HCT116 (cell line): ENCODE results near the gene TTLL5. TPM values are rescaled to one million over a fixed set of nuclear protein-coding genes. Genes with fewer than 3 reads are reported as not detected.

Experiments
- ATAC-seq: fragments of 200-7000 bp; cut with Tn5 transposase; 2 replicates; pipeline ENCODE4 v1.9.1; 2020; ENCODE audit warnings: mild to moderate bottlenecking, moderate library complexity
- BruUV-seq: library from RNA; stranded (reverse); fragments of 400-500 nt; replicated peaks from 2 replicates; lab custom pipeline; 2021; lab: Mats Ljungman, UMichigan
- CTCF ChIA-PET: fragments of 300-600 bp; sonication (Branson Sonifier 250); formaldehyde crosslinking; loops from one replicate; lab custom pipeline; 2021; ENCODE audit warnings: antibody characterized with exemption; lab: Charles Lee
- POLR2A ChIA-PET: fragments of 300-600, 350-600 bp; sonication (Branson Sonifier 250); formaldehyde crosslinking; loops from one replicate; lab custom pipeline; 2021; ENCODE audit warnings: antibody characterized with exemption; lab: Charles Lee
- RAD21 ChIA-PET, 2 experiments: fragments of 300-600 bp; sonication (Branson Sonifier 250); formaldehyde crosslinking; loops; one replicate each; lab custom pipeline; 2023; ENCODE audit warnings: low total read pairs in 2 of 2; ENCODE audit not compliant: uncharacterized antibody in 2 of 2, unreplicated experiment in 2 of 2, low non-redundant PET in 1 of 2; lab: Charles Lee
- DNase-seq: peaks from one replicate; pipeline ENCODE4 v3.0.0-alpha.2; 2010; ENCODE audit warnings: low read depth, low spot score
- H2AFZ ChIP-seq: fragments of 200-600 bp; shearing (Covaris generic), sonication (generic); 2 replicates; pipeline ENCODE4 v1.6.1; 2017; ENCODE audit warnings: low read depth, mixed run types, mixed read lengths, antibody characterized with exemption, low read length; ENCODE audit not compliant: poor library complexity, severe bottlenecking
- H3K27ac ChIP-seq: 2 replicates; pipeline ENCODE4 v1.5.1; 2012; ENCODE audit warnings: low read depth, low read length
- H3K27me3 ChIP-seq: fragments of 200-600 bp; sonication (generic); 2 replicates; pipeline ENCODE4 v1.6.1; 2016; ENCODE audit warnings: mixed run types, low read length, mixed read lengths; ENCODE audit not compliant: insufficient read depth
- H3K36me3 ChIP-seq, 2 experiments: fragments of 200-500 bp in 1 of 2; fragments of 200-600 bp in 1 of 2; sonication (Bioruptor generic) in 1 of 2; sonication (generic) in 1 of 2; 2 replicates each; pipeline versions ENCODE4 v1.5.1 to v1.6.1; 2014 to 2016; ENCODE audit warnings: low read length in 2 of 2, inconsistent platforms in 1 of 2, mixed read lengths in 1 of 2, mixed run types in 1 of 2; ENCODE audit not compliant: insufficient read depth in 2 of 2, control insufficient read depth in 1 of 2
- H3K4me1 ChIP-seq, 2 experiments: fragments of 200-600 bp in 1 of 2; sonication (generic) in 1 of 2; 2 replicates each; pipeline versions ENCODE4 v1.5.1 to v1.6.1; 2012 to 2017; ENCODE audit warnings: low read length in 2 of 2, inconsistent platforms in 1 of 2, mild to moderate bottlenecking in 1 of 2, mixed read lengths in 1 of 2, mixed run types in 1 of 2, moderate library complexity in 1 of 2; ENCODE audit not compliant: insufficient read depth in 2 of 2, control insufficient read depth in 1 of 2
- H3K4me2 ChIP-seq: fragments of 200-600 bp; sonication (generic); 2 replicates; pipeline ENCODE4 v1.6.1; 2017; ENCODE audit warnings: mixed run types, low read length, mixed read lengths
- H3K4me3 ChIP-seq, 2 experiments: fragments of 200-600 bp in 1 of 2; sonication (generic) in 1 of 2; replicated peaks in 1 of 2; 2 replicates each; pipeline ENCODE4 v1.5.1; 2011 to 2016; ENCODE audit warnings: low read length in 2 of 2, control low read depth in 1 of 2, low read depth in 1 of 2, mild to moderate bottlenecking in 1 of 2, mixed read lengths in 1 of 2, mixed run types in 1 of 2
- H3K79me2 ChIP-seq: fragments of 200-600 bp; sonication (generic); 2 replicates; pipeline ENCODE4 v1.6.1; 2017; ENCODE audit warnings: mild to moderate bottlenecking, mixed run types, low read length, moderate library complexity, mixed read lengths; ENCODE audit not compliant: insufficient read depth
- H3K9ac ChIP-seq: fragments of 200-600 bp; sonication (generic); 2 replicates; pipeline ENCODE4 v1.6.1; 2016; ENCODE audit warnings: low read length, mixed read lengths
- H3K9me2 ChIP-seq: fragments of 200-600 bp; sonication (generic), shearing (Covaris generic); 2 replicates; pipeline ENCODE4 v1.6.1; 2017; ENCODE audit warnings: mixed run types, mild to moderate bottlenecking, moderate library complexity; ENCODE audit not compliant: insufficient read depth
- H3K9me3 ChIP-seq, 2 experiments: fragments of 200-500 bp in 1 of 2; fragments of 200-600 bp in 1 of 2; sonication (Bioruptor generic) in 1 of 2; sonication (generic) in 1 of 2; 2 replicates each; pipeline ENCODE4 v1.6.1; 2014 to 2017; ENCODE audit warnings: low read length in 2 of 2, mixed read lengths in 2 of 2, inconsistent platforms in 1 of 2, low read depth in 1 of 2, mild to moderate bottlenecking in 1 of 2, mixed run types in 1 of 2, moderate library complexity in 1 of 2; ENCODE audit not compliant: control insufficient read depth in 1 of 2, insufficient read depth in 1 of 2
- H4K20me1 ChIP-seq: fragments of 200-600 bp; sonication (generic), shearing (Covaris generic); 2 replicates; pipeline ENCODE4 v1.6.1; 2017; ENCODE audit warnings: mixed run types, mild to moderate bottlenecking, moderate library complexity; ENCODE audit not compliant: insufficient read depth
- ATF3 ChIP-seq: IDR thresholded peaks from 2 replicates; pipeline ENCODE4 v1.6.1; 2012
- CBX3 ChIP-seq: IDR thresholded peaks from 2 replicates; pipeline ENCODE4 v1.6.1; 2012; ENCODE audit warnings: low read depth
- EGR1 ChIP-seq: IDR thresholded peaks from 2 replicates; pipeline ENCODE4 v1.6.1; 2012; ENCODE audit warnings: low read depth
- ELF1 ChIP-seq: IDR thresholded peaks from 2 replicates; pipeline ENCODE4 v1.6.1; 2012; ENCODE audit warnings: low read depth, borderline replicate concordance
- EZH2phosphoT487 ChIP-seq: fragments of 200-600 bp; IDR thresholded peaks from 2 replicates; pipeline ENCODE4 v1.6.1; 2018; ENCODE audit warnings: antibody characterized with exemption, borderline replicate concordance
- FOSL1 ChIP-seq: IDR thresholded peaks from 2 replicates; pipeline ENCODE4 v1.6.1; 2012; ENCODE audit warnings: low read depth
- JUND ChIP-seq: IDR thresholded peaks from 2 replicates; pipeline ENCODE4 v1.6.1; 2012
- MAX ChIP-seq: IDR thresholded peaks from 2 replicates; pipeline ENCODE4 v1.6.1; 2012
- POLR2AphosphoS5 ChIP-seq: IDR thresholded peaks from 2 replicates; pipeline ENCODE4 v1.6.1; 2011; ENCODE audit warnings: mild to moderate bottlenecking, low read depth, low read length, moderate library complexity
- RAD21 ChIP-seq: IDR thresholded peaks from 2 replicates; pipeline ENCODE4 v1.6.1; 2012; ENCODE audit warnings: low read depth, mild to moderate bottlenecking
- REST ChIP-seq: IDR thresholded peaks from 2 replicates; pipeline ENCODE4 v1.6.1; 2012; ENCODE audit warnings: low read depth
- SIN3A ChIP-seq: IDR thresholded peaks from 2 replicates; pipeline ENCODE4 v1.6.1; 2012; ENCODE audit warnings: low read depth
- SP1 ChIP-seq: IDR thresholded peaks from 2 replicates; pipeline ENCODE4 v1.6.1; 2012; ENCODE audit warnings: low read depth
- TCF7L2 ChIP-seq: IDR thresholded peaks from 2 replicates; pipeline ENCODE4 v1.7.0; 2011; ENCODE audit warnings: borderline replicate concordance, inconsistent platforms; ENCODE audit not compliant: insufficient read depth, insufficient read length; ENCODE audit errors: extremely low read depth
- ZBTB33 ChIP-seq: IDR thresholded peaks from 2 replicates; pipeline ENCODE4 v1.6.1; 2011; ENCODE audit warnings: mild to moderate bottlenecking, low read length, moderate library complexity; ENCODE audit not compliant: insufficient replicate concordance; ENCODE audit errors: extremely low read depth
- ZNF274 ChIP-seq: fragments of 200-500 bp; sonication (Bioruptor generic); IDR thresholded peaks from 2 replicates; pipeline ENCODE4 v1.6.1; 2014; ENCODE audit warnings: mild to moderate bottlenecking, low read depth, low read length, inconsistent platforms
- intact Hi-C: fragments of 100-400 bp; cut with micrococcal nuclease; formaldehyde crosslinking; loops from 2 replicates; pipeline ENCODE4 v1.10.0; 2022
- total RNA-seq: library from RNA; stranded (reverse); gene quantifications from one replicate; pipeline ENCODE4 v1.2.1, GENCODE V29; 2021; ENCODE audit not compliant: unreplicated experiment

The TTLL5 gene
- total RNA-seq, 1 experiment from 2014 or later: 26.2 TPM

- ChIA-PET POLR2A (no interaction called here), CTCF (no interaction called here), RAD21 (no interaction called here)
- TF ChIP-seq SP1: no peak
- no peak for TF ChIP-seq EGR1
- no peak for TF ChIP-seq RAD21
- no peak for TF ChIP-seq ZNF274
- TF ChIP-seq FOSL1: no peak
- Histone ChIP-seq H3K4me1 (no peaks in the 10 kb centered on the region), H3K27me3 (no peaks in the 10 kb centered on the region), H3K9ac (no peak overlapping the region), H4K20me1 (no peaks in the 10 kb centered on the region), H2AFZ (no peak overlapping the region), H3K4me2 (no peak overlapping the region), H3K9me3 (no peaks in the 10 kb centered on the region), H3K9me2 (no peaks in the 10 kb centered on the region), H3K4me3 (no peak overlapping the region), H3K36me3 (peaks cover 2 to 5% of the 10 kb centered on the region in 2 experiments; a peak in 1 of 4 replicates), H3K79me2 (no peaks in the 10 kb centered on the region), H3K27ac (no peak overlapping the region)
- no TSS peak for BruUV-seq
- DNase-seq (no peak), ATAC-seq (no peak)
- intact Hi-C loops: no loop called here
Observed at GRCh38 chr14:75747899-75748298, 86.9 kb downstream of the TTLL5 start.

- H2AFZ ChIP-seq: no peak overlapping the region
- H3K9me3 ChIP-seq: no peaks in the 10 kb centered on the region
- no peak for ATAC-seq
- H3K9ac ChIP-seq: no peak overlapping the region
- H3K4me1 ChIP-seq: no peaks in the 10 kb centered on the region
- H3K9me2 ChIP-seq: no peaks in the 10 kb centered on the region
- RAD21 ChIA-PET: no interaction called here
- no peak overlapping the region for H3K4me2 ChIP-seq
- no peak for TF ChIP-seq ZNF274
- TF ChIP-seq TCF7L2: no peak
- no peak for TF ChIP-seq CBX3
- TF ChIP-seq MAX: no peak
- TF ChIP-seq REST: no peak
- no peak for TF ChIP-seq FOSL1
- no peak for TF ChIP-seq ZBTB33
- TF ChIP-seq ELF1: no peak
- no peak for TF ChIP-seq POLR2AphosphoS5
- no peak for TF ChIP-seq EZH2phosphoT487
- no peak for TF ChIP-seq JUND
- no peak for TF ChIP-seq SIN3A
- no peak for TF ChIP-seq ATF3
- no peak for DNase-seq
- intact Hi-C loops: no loop called here
- POLR2A ChIA-PET: no interaction called here
- H3K79me2 ChIP-seq: no peaks in the 10 kb centered on the region
- H3K36me3 ChIP-seq: peaks cover 2 to 5% of the 10 kb centered on the region in 2 experiments; a peak in 1 of 4 replicates
- no peak overlapping the region for H3K4me3 ChIP-seq
- CTCF ChIA-PET: no interaction called here
- H4K20me1 ChIP-seq: no peaks in the 10 kb centered on the region
- no peak overlapping the region for H3K27ac ChIP-seq
- BruUV-seq: no TSS peak
- no peaks in the 10 kb centered on the region for H3K27me3 ChIP-seq
Observed at GRCh38 chr14:75748336-75748735, 87.3 kb downstream of the TTLL5 start.
